Natural killer cell (primary cell): ENCODE measurements around the gene ABHD17C. TPM values are rescaled to one million over a fixed set of nuclear protein-coding genes. Genes with fewer than 3 reads are reported as not detected.

Experiments
- ATAC-seq, 3 donors: fragments of 150-1000 bp in 2 of 3; fragments of 200-7000 bp in 1 of 3; cut with Tn5 transposase; 1 replicate in 1 of 3; 2 replicates in 2 of 3; pipeline ENCODE4 v1.10.0; 2021; ENCODE audit warnings: mild to moderate bottlenecking in 2 of 3, moderate library complexity in 2 of 3
- DNase-seq, 2 donors: peaks; one replicate each; pipeline versions ENCODE4 v3.0.0 to v3.0.0-alpha.2; 2013 to 2021; ENCODE audit warnings: mixed read lengths in 1 of 2
- H3K27ac ChIP-seq: one replicate; pipeline ENCODE4 v1.5.1; 2013; ENCODE audit warnings: mild to moderate bottlenecking, low read length
- H3K27me3 ChIP-seq: one replicate; pipeline ENCODE4 v1.6.1; 2013; ENCODE audit warnings: low read length; ENCODE audit not compliant: control insufficient read depth, insufficient read depth
- H3K36me3 ChIP-seq: one replicate; pipeline ENCODE4 v1.6.1; 2013; ENCODE audit warnings: low read length; ENCODE audit not compliant: control insufficient read depth, insufficient read depth
- H3K4me1 ChIP-seq: one replicate; pipeline ENCODE4 v1.6.1; 2013; ENCODE audit warnings: low read length; ENCODE audit not compliant: control insufficient read depth, insufficient read depth
- H3K4me3 ChIP-seq: one replicate; pipeline ENCODE4 v1.5.1; 2013; ENCODE audit warnings: low read length
- H3K9me3 ChIP-seq: one replicate; pipeline ENCODE4 v1.6.1; 2013; ENCODE audit warnings: low read length; ENCODE audit not compliant: control insufficient read depth, insufficient read depth
- H3K27ac Mint-ChIP-seq, 2 donors: one replicate each; pipeline ENCODE4 v1.8.0; 2022; ENCODE audit warnings: mild to moderate bottlenecking in 2 of 2, mixed read lengths in 2 of 2, moderate library complexity in 1 of 2
- H3K27me3 Mint-ChIP-seq, 2 donors: one replicate each; pipeline ENCODE4 v1.8.0; 2022; ENCODE audit warnings: low read depth in 2 of 2, mixed read lengths in 2 of 2
- H3K36me3 Mint-ChIP-seq: one replicate; pipeline ENCODE4 v1.8.0; 2022; ENCODE audit warnings: mixed read lengths
- H3K4me1 Mint-ChIP-seq, 2 donors: one replicate each; pipeline ENCODE4 v1.8.0; 2022; ENCODE audit warnings: mixed read lengths in 2 of 2
- H3K4me3 Mint-ChIP-seq: one replicate; pipeline ENCODE4 v1.8.0; 2022; ENCODE audit warnings: mild to moderate bottlenecking, moderate library complexity, mixed read lengths
- H3K9me3 Mint-ChIP-seq, 2 donors: one replicate each; pipeline ENCODE4 v1.8.0; 2022; ENCODE audit warnings: mixed read lengths in 2 of 2
- WGBS: methylation state at CpG from one replicate; pipeline ENCODE4 v1.1.7; 2013; ENCODE audit warnings: missing lambda C conversion rate; ENCODE audit not compliant: insufficient coverage; 5-methylcytosine and 5-hydroxymethylcytosine counted together
- intact Hi-C: fragments of 100-400 bp; cut with micrococcal nuclease; formaldehyde crosslinking; loops from one replicate; pipeline ENCODE4 v1.14.2; 2022
- total RNA-seq, 4 donors: library from RNA; stranded (reverse); fragments of 120-200 nt in 1 of 4; gene quantifications; one replicate each; pipeline versions ENCODE4 v1.2.3 to v1.2.4, GENCODE V29; 2013 to 2022
- TF ChIP-seq, protein P1 (sequence below): fragments of 200-600 bp; IDR thresholded peaks from one replicate; pipeline ENCODE4 v1.8.0; 2022; ENCODE audit warnings: antibody characterized with exemption

Gene ABHD17C
- total RNA-seq, 3 donors from 2014 or later (not counting 1 experiment from before 2014, with no cell fraction given) = 2.4 to 4.4 (median 4.3) TPM

DNA sequence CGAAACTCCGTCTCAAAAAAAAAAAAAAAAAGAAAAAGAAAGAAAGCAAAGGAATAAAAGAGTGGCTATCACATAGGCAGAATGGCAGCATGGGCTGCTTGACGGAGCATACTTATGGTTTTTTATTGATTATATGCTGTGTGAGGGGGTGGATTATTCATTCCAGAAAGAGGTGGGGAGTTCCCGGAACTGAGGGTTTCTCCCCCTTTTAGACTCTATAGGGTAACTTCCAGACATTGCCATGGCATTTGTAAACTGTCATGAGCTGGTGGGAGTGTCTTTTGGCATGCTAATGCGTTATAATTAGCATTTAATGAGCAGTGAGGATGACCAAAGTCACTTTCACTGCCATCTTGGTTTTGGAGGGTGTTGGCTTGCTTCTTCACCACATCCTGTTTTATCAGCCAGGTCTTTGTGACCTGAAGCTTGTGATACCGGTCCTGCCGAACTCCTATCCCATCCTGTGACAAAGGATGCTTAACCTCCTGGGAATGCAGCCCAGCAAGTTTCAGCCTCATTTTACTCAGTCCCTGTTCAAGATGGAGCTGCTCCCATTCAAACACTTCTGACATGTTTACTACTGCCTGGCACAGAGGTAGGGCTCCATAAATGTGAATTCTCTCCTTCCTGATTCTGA lies 15.8 kb upstream of the ABHD17C start:
- ATAC-seq = no peak
- Mint-ChIP-seq H3K4me3 (no peak overlapping the region), H3K9me3 (no peaks in the 10 kb centered on the region), H3K4me1 (peaks cover 6 to 7% of the 10 kb centered on the region in 2 donors), H3K27ac (no peak overlapping the region), H3K27me3 (peaks cover 30 to 54% of the 10 kb centered on the region in 2 donors), H3K36me3 (no peaks in the 10 kb centered on the region)
- TF ChIP-seq, protein P1, sequence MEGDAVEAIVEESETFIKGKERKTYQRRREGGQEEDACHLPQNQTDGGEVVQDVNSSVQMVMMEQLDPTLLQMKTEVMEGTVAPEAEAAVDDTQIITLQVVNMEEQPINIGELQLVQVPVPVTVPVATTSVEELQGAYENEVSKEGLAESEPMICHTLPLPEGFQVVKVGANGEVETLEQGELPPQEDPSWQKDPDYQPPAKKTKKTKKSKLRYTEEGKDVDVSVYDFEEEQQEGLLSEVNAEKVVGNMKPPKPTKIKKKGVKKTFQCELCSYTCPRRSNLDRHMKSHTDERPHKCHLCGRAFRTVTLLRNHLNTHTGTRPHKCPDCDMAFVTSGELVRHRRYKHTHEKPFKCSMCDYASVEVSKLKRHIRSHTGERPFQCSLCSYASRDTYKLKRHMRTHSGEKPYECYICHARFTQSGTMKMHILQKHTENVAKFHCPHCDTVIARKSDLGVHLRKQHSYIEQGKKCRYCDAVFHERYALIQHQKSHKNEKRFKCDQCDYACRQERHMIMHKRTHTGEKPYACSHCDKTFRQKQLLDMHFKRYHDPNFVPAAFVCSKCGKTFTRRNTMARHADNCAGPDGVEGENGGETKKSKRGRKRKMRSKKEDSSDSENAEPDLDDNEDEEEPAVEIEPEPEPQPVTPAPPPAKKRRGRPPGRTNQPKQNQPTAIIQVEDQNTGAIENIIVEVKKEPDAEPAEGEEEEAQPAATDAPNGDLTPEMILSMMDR = no peak
- Histone ChIP-seq H3K9me3 (no peaks in the 10 kb centered on the region), H3K4me3 (no peak overlapping the region), H3K27ac (no peak overlapping the region), H3K27me3 (no peaks in the 10 kb centered on the region), H3K36me3 (no peaks in the 10 kb centered on the region), H3K4me1 (peaks cover 5% of the 10 kb centered on the region)
- WGBS = 79% methylated on average over 6 of the region's 7 CpGs
- DNase-seq = no peak
- intact Hi-C loops = no loop called here

DNA sequence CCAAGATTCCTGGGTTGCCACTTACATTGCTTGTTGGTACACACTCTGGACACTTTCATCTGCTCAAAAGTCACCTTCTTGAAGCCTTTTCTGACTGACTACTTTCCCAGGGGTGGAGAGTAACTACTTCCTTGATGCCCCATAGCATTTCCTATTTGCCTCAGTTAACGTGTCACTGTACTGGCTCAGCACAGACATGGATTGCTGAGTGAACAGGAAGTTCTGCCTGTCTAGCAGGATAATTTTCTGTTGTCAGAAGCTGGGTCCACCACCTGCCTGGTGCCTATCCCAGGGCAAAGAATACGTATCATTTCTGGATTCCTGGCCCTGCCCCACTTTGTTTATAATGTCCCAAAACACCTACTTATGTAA lies 15.3 kb upstream of the ABHD17C start:
- TF ChIP-seq, protein P1 = no peak
- Histone ChIP-seq H3K36me3 (no peaks in the 10 kb centered on the region), H3K4me1 (peaks cover 5% of the 10 kb centered on the region), H3K4me3 (no peak overlapping the region), H3K27me3 (no peaks in the 10 kb centered on the region), H3K27ac (no peak overlapping the region), H3K9me3 (no peaks in the 10 kb centered on the region)
- peaks cover 30 to 57% of the 10 kb centered on the region in 2 donors for H3K27me3 Mint-ChIP-seq
- no peak overlapping the region for H3K27ac Mint-ChIP-seq
- no peaks in the 10 kb centered on the region for H3K9me3 Mint-ChIP-seq
- WGBS = 70% methylated on average over 2 of the region's 2 CpGs
- intact Hi-C loops = no loop called here
- DNase-seq = no peak
- ATAC-seq = no peak
- peaks cover 6 to 7% of the 10 kb centered on the region in 2 donors for H3K4me1 Mint-ChIP-seq
- H3K4me3 Mint-ChIP-seq = no peak overlapping the region
- H3K36me3 Mint-ChIP-seq = no peaks in the 10 kb centered on the region

DNA sequence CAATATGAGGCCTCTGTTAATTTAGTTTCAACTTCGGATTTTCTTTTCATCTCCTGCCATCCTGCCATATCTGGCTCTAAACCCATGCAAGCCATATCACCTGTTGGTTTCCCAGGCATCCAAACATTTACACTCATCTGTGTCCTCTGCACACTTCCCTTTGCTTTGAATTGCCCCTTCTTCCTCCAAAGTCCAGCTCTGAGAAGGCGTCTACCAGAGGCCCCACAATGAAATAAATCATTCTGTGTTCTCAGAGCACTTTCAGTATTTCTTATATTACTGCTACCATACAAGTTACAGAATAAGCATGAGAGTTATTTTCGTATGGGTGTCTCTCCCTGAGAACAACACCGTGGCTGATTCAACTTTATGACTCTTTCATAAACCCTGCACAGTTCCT lies 12.9 kb upstream of the ABHD17C start:
- H3K27ac Mint-ChIP-seq = no peak overlapping the region
- DNase-seq (no peak), ATAC-seq (no peak)
- H3K4me1 Mint-ChIP-seq = peaks cover 6 to 7% of the 10 kb centered on the region in 2 donors
- no peaks in the 10 kb centered on the region for H3K9me3 Mint-ChIP-seq
- intact Hi-C loops = no loop called here
- no peaks in the 10 kb centered on the region for H3K36me3 ChIP-seq
- peaks cover 5% of the 10 kb centered on the region for H3K4me1 ChIP-seq
- H3K9me3 ChIP-seq = no peaks in the 10 kb centered on the region
- 57% methylated on average over 2 of the region's 4 CpGs for WGBS
- H3K27me3 Mint-ChIP-seq = peaks cover 25 to 46% of the 10 kb centered on the region in 2 donors
- H3K27me3 ChIP-seq = no peaks in the 10 kb centered on the region
- TF ChIP-seq, protein P1 = no peak
- no peak overlapping the region for H3K4me3 Mint-ChIP-seq
- H3K27ac ChIP-seq = no peak overlapping the region
- no peaks in the 10 kb centered on the region for H3K36me3 Mint-ChIP-seq
- no peak overlapping the region for H3K4me3 ChIP-seq

DNA sequence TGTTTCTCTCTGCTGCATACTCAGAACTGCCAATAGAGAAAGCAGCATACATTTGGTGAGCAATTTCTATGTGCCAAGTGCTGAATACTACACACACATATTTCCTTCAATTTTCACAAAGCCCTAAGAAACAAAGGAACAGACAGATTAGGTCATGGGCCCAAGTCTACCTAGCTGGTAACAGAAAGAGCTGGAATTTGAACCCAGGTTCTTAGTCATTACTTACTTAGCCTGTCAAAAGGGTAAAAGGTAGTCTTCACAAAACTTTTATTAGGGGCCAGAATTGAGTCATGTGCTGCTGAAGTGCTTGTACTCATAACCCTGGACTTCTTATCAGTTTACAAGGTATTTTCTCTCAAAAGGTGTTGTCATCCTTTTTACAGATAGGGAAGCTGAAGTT lies 10.4 kb upstream of the ABHD17C start:
- Histone ChIP-seq H3K4me1 (no peaks in the 10 kb centered on the region), H3K27me3 (no peaks in the 10 kb centered on the region), H3K9me3 (no peaks in the 10 kb centered on the region), H3K27ac (no peak overlapping the region), H3K4me3 (no peak overlapping the region), H3K36me3 (no peaks in the 10 kb centered on the region)
- Mint-ChIP-seq H3K9me3 (no peaks in the 10 kb centered on the region), H3K4me3 (no peak overlapping the region), H3K4me1 (peaks cover under 1 to 2% of the 10 kb centered on the region in 2 donors), H3K27ac (no peak overlapping the region), H3K36me3 (no peaks in the 10 kb centered on the region), H3K27me3 (peaks cover 21 to 40% of the 10 kb centered on the region in 2 donors)
- DNase-seq (no peak), ATAC-seq (no peak)
- intact Hi-C loops = no loop called here
- TF ChIP-seq, protein P1 = no peak
